ENCODE results near the gene INO80D.
"Not testable (repeated sequence)": the region's sequence is repeated elsewhere in the genome, so short reads cannot be mapped to it uniquely, and the experiment has no call there.

The INO80D gene

GRCh38 chr2:205994344-205994743 lies 91.6 kb downstream of the INO80D start:
- intact Hi-C loops (cut with micrococcal nuclease) = no loop called here
- Mint-ChIP-seq H3K27me3 (no peaks in the 10 kb centered on the region), H3K27ac (no peak overlapping the region), H3K36me3 (ENCODE audit: low read depth) (peaks cover 50% of the 10 kb centered on the region), H3K4me1 (ENCODE audit: low read depth) (peaks cover 9% of the 10 kb centered on the region), H3K4me3 (no peak overlapping the region), H3K9me3 (no peaks in the 10 kb centered on the region)

GRCh38 chr2:205990104-205990503 lies 95.9 kb downstream of the INO80D start:
- no peaks in the 10 kb centered on the region for H3K4me1 Mint-ChIP-seq (ENCODE audit: low read depth)
- H3K27me3 Mint-ChIP-seq = no peaks in the 10 kb centered on the region
- intact Hi-C loops (cut with micrococcal nuclease) = no loop called here
- no peaks in the 10 kb centered on the region for H3K9me3 Mint-ChIP-seq
- peaks cover 36% of the 10 kb centered on the region for H3K36me3 Mint-ChIP-seq (ENCODE audit: low read depth)
- no peak overlapping the region for H3K27ac Mint-ChIP-seq
- no peak overlapping the region for H3K4me3 Mint-ChIP-seq

- Mint-ChIP-seq H3K27me3 (no peaks in the 10 kb centered on the region), H3K27ac (no peak overlapping the region), H3K4me1 (ENCODE audit: low read depth) (no peaks in the 10 kb centered on the region), H3K4me3 (no peak overlapping the region), H3K36me3 (ENCODE audit: low read depth) (peaks cover 30% of the 10 kb centered on the region), H3K9me3 (no peaks in the 10 kb centered on the region)
- intact Hi-C loops (cut with micrococcal nuclease) = no loop called here
Observed at GRCh38 chr2:205989271-205990071, 96.5 kb downstream of the INO80D start.

- H3K4me1 Mint-ChIP-seq (ENCODE audit: low read depth); intact Hi-C loops (cut with micrococcal nuclease); H3K4me3 Mint-ChIP-seq; H3K27ac Mint-ChIP-seq; H3K27me3 Mint-ChIP-seq; H3K9me3 Mint-ChIP-seq: not testable (repeated sequence)
- peaks cover 24% of the 10 kb centered on the region for H3K36me3 Mint-ChIP-seq (ENCODE audit: low read depth)
Observed at GRCh38 chr2:205988681-205989080, 97.3 kb downstream of the INO80D start.

GRCh38 chr2:205988274-205988673 lies 97.7 kb downstream of the INO80D start:
- H3K4me3 Mint-ChIP-seq = no peak overlapping the region
- H3K27ac Mint-ChIP-seq = no peak overlapping the region
- intact Hi-C loops (cut with micrococcal nuclease) = no loop called here
- H3K27me3 Mint-ChIP-seq = no peaks in the 10 kb centered on the region
- H3K36me3 Mint-ChIP-seq (ENCODE audit: low read depth) = peaks cover 24% of the 10 kb centered on the region
- no peaks in the 10 kb centered on the region for H3K4me1 Mint-ChIP-seq (ENCODE audit: low read depth)
- no peaks in the 10 kb centered on the region for H3K9me3 Mint-ChIP-seq

- H3K36me3 Mint-ChIP-seq (ENCODE audit: low read depth) = peaks cover 11% of the 10 kb centered on the region
- H3K9me3 Mint-ChIP-seq; H3K27me3 Mint-ChIP-seq; H3K4me3 Mint-ChIP-seq; H3K4me1 Mint-ChIP-seq (ENCODE audit: low read depth); H3K27ac Mint-ChIP-seq; intact Hi-C loops (cut with micrococcal nuclease): not testable (repeated sequence)
Observed at GRCh38 chr2:205986334-205986733, 99.6 kb downstream of the INO80D start.

- intact Hi-C loops (cut with micrococcal nuclease) = no loop called here
- no peak overlapping the region for H3K4me3 Mint-ChIP-seq
- H3K36me3 Mint-ChIP-seq (ENCODE audit: low read depth) = peaks cover 4% of the 10 kb centered on the region
- no peaks in the 10 kb centered on the region for H3K4me1 Mint-ChIP-seq (ENCODE audit: low read depth)
- H3K27me3 Mint-ChIP-seq = no peaks in the 10 kb centered on the region
- no peaks in the 10 kb centered on the region for H3K9me3 Mint-ChIP-seq
- H3K27ac Mint-ChIP-seq = no peak overlapping the region
Observed at GRCh38 chr2:205984381-205984780, 101.6 kb downstream of the INO80D start.

- Mint-ChIP-seq H3K27me3 (no peaks in the 10 kb centered on the region), H3K27ac (no peak overlapping the region), H3K36me3 (ENCODE audit: low read depth) (no peaks in the 10 kb centered on the region), H3K4me1 (ENCODE audit: low read depth) (no peaks in the 10 kb centered on the region), H3K4me3 (no peak overlapping the region), H3K9me3 (peaks cover 8% of the 10 kb centered on the region)
- intact Hi-C loops (cut with micrococcal nuclease) = no loop called here
Observed at GRCh38 chr2:205982776-205983327, 103.1 kb downstream of the INO80D start.

GRCh38 chr2:205978728-205979127 lies 107.2 kb downstream of the INO80D start:
- H3K27ac Mint-ChIP-seq; H3K27me3 Mint-ChIP-seq; H3K36me3 Mint-ChIP-seq (ENCODE audit: low read depth); intact Hi-C loops (cut with micrococcal nuclease); H3K4me3 Mint-ChIP-seq; H3K4me1 Mint-ChIP-seq (ENCODE audit: low read depth): not testable (repeated sequence)
- H3K9me3 Mint-ChIP-seq = peaks cover 20% of the 10 kb centered on the region

- H3K4me1 Mint-ChIP-seq (ENCODE audit: low read depth); H3K36me3 Mint-ChIP-seq (ENCODE audit: low read depth); H3K27me3 Mint-ChIP-seq; intact Hi-C loops (cut with micrococcal nuclease); H3K27ac Mint-ChIP-seq; H3K4me3 Mint-ChIP-seq: not testable (repeated sequence)
- peaks cover 20% of the 10 kb centered on the region for H3K9me3 Mint-ChIP-seq
Observed at GRCh38 chr2:205977699-205978098, 108.3 kb downstream of the INO80D start.

GRCh38 chr2:205976934-205977659 lies 108.9 kb downstream of the INO80D start:
- H3K4me1 Mint-ChIP-seq (ENCODE audit: low read depth); H3K27ac Mint-ChIP-seq; H3K36me3 Mint-ChIP-seq (ENCODE audit: low read depth); intact Hi-C loops (cut with micrococcal nuclease); H3K27me3 Mint-ChIP-seq; H3K4me3 Mint-ChIP-seq: not testable (repeated sequence)
- H3K9me3 Mint-ChIP-seq = peaks cover 20% of the 10 kb centered on the region

GRCh38 chr2:205976120-205976814 lies 109.7 kb downstream of the INO80D start:
- H3K4me3 Mint-ChIP-seq = no peak overlapping the region
- H3K27ac Mint-ChIP-seq = no peak overlapping the region
- intact Hi-C loops (cut with micrococcal nuclease) = no loop called here
- H3K36me3 Mint-ChIP-seq (ENCODE audit: low read depth) = no peaks in the 10 kb centered on the region
- H3K4me1 Mint-ChIP-seq (ENCODE audit: low read depth) = peaks cover 6% of the 10 kb centered on the region
- H3K9me3 Mint-ChIP-seq = peaks cover 20% of the 10 kb centered on the region
- H3K27me3 Mint-ChIP-seq = no peaks in the 10 kb centered on the region

- peaks cover 20% of the 10 kb centered on the region for H3K9me3 Mint-ChIP-seq
- peaks cover 6% of the 10 kb centered on the region for H3K4me1 Mint-ChIP-seq (ENCODE audit: low read depth)
- no peaks in the 10 kb centered on the region for H3K36me3 Mint-ChIP-seq (ENCODE audit: low read depth)
- no peaks in the 10 kb centered on the region for H3K27me3 Mint-ChIP-seq
- H3K4me3 Mint-ChIP-seq = no peak overlapping the region
- intact Hi-C loops (cut with micrococcal nuclease) = no loop called here
- no peak overlapping the region for H3K27ac Mint-ChIP-seq
Observed at GRCh38 chr2:205975082-205975949, 110.7 kb downstream of the INO80D start.
